HG03039 (cell line): ENCODE measurements around the gene PRSS1.
A peak's percentile ranks its signal among the peaks of the same experiment; 100 is the strongest.
"Not testable (repeated sequence)": the region's sequence is repeated elsewhere in the genome, so short reads cannot be mapped to it uniquely, and the experiment has no call there.

Source experiments
- ATAC-seq: cut with Tn5 transposase; IDR thresholded peaks from one replicate; pipeline ENCODE4 v1.9.1; 2021; ENCODE audit warnings: mild to moderate bottlenecking, moderate library complexity; ENCODE audit not compliant: unreplicated experiment

PRSS1 gene

DNA sequence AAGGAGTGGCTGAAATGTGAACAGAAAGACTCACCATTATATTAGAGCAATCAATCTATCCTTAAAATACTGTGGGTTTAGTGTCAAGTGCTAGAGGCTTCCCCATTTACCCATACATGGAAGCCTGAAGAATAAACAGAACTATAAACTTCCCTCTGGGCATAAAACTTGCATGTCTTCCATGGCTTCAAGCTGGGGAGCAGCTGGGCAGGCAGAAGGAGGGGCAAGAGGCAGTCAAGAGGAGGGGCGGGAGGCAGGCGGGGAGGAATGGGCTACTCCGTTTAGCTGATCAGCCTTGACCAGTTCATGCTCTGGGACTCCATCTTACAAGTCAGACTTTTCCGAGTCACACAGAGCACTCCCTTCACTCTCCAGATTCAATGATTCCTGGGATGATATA lies 3.5 kb upstream of the PRSS1 start:
- no peak for ATAC-seq

DNA sequence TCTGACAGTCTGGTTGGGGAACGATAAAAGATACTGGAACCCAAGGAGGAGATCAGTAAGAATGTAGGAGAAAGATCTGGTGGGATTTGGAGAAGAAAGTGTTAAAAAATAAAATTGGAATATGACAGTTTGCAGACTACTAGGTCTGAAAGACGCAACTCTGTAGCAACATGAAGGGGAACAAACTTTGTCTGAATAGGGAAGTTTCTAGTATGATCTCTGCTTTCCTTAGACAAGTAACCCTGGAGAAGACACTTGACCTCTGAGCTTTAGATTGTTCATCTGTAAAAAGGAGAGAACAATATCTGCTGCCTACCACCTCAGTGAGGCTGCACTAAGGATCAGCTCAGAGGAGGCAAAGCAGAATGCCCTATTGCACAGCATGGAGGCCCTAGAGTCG lies 3.0 kb upstream of the PRSS1 start:
- ATAC-seq, result no peak

DNA sequence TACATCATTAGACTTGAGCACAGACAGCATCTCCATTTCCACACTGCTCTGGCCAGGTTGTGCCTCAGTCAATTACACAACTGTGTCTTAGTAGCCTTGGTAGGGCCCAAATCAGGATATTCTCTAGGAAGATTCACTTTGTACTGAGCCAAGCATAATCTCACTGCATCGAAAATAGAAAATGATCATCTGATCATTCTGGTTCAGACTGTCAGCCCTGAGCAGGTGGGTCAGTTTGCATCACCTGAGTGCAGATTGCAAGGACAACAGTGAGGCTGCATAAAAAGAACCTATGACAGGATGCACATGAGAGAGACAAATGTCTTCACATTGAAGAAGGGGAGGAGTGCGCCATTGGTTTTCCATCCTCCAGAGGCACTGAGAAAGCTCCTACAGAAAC lies 862 bp upstream of the PRSS1 start:
- ATAC-seq, result not testable (repeated sequence)

DNA sequence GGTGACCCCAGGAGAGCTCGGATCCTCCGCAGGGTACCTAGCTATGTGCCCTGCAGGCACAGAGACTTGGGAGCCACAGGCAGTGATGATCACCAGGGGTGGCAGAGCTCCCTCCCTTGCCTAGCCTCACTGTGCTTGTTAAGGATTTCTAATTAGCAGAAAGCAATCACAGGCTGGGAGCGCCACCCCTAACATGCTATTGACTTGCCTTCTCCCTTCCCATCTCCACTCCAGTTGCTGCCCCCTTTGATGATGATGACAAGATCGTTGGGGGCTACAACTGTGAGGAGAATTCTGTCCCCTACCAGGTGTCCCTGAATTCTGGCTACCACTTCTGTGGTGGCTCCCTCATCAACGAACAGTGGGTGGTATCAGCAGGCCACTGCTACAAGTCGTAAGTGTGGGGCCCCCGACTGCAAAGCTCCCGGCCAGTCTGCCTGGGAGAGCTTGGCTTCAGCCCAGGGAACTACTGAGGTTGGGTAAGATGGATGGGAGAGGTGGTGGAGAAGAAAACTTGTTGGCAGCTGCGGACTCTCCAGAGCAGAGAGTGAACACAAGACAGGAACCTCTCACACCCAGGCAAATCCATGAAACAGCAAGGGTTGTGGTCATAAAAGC lies 1.2 kb downstream of the PRSS1 start:
- ATAC-seq, result no peak

DNA sequence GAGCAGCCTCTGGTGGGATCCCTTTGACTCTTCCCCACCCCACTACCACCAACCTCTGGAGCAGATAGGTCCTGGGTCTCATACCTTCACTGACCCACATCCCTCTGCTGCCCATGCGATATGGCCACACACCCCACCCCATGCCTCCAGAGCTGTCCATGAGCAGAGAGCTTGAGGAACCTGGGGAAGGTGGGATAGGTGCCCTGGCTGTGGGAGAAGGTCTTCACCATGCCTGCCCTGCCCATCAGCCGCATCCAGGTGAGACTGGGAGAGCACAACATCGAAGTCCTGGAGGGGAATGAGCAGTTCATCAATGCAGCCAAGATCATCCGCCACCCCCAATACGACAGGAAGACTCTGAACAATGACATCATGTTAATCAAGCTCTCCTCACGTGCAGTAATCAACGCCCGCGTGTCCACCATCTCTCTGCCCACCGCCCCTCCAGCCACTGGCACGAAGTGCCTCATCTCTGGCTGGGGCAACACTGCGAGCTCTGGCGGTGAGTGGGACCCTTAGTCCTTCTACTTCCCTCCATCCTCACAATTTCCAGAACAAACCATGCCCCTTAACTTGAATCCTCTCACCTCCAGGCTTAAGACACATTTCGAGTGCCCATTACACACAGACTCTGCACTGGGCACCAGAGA lies 2.4 kb downstream of the PRSS1 start:
- not testable (repeated sequence) for ATAC-seq

DNA sequence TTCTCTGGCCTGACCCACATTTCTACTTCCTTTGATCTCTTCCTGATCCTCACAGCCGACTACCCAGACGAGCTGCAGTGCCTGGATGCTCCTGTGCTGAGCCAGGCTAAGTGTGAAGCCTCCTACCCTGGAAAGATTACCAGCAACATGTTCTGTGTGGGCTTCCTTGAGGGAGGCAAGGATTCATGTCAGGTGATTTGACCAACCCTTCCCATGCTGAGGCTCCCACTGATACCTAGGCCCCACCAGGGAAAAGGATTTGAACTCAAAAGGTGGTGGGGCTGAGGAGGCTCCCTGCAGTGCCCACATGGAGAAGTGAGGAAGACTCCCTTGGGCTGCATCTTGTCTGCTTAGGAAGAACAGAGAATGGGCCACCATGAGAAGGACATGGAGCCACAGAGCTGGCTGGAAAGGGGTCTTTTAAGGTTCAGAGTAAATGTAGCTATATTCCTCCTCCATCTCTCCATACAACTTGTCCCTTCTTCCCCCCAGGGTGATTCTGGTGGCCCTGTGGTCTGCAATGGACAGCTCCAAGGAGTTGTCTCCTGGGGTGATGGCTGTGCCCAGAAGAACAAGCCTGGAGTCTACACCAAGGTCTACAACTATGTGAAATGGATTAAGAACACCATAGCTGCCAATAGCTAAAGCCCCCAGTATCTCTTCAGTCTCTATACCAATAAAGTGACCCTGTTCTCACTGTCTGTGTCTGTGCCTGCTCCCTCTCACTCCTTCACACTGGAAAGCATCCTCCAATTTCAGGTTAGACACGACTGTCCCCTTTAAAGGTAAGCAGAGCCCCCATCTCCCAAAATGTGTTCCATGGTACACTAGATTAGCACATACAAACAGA lies 3.3 kb downstream of the PRSS1 start:
- ATAC-seq, result no peak

DNA sequence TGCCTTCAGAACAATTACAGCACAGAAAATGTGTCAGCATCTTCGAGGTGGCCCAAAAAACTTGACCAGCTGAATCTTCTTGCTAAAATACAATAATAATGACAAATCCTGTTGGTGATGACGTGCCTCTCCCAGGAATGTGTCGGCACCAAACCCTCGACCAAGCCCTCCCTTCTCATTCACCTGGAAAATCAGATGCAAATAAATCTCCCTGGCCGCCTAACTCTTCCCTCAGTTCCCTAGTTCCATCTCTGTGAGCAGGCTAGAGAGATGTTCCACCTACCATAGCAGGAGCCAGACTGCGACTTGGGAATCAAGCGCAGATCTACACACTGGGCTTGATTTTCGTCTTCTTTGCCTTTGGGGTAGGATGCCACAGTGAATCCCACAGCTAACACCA lies 4.1 kb downstream of the PRSS1 start:
- ATAC-seq, result no peak

DNA sequence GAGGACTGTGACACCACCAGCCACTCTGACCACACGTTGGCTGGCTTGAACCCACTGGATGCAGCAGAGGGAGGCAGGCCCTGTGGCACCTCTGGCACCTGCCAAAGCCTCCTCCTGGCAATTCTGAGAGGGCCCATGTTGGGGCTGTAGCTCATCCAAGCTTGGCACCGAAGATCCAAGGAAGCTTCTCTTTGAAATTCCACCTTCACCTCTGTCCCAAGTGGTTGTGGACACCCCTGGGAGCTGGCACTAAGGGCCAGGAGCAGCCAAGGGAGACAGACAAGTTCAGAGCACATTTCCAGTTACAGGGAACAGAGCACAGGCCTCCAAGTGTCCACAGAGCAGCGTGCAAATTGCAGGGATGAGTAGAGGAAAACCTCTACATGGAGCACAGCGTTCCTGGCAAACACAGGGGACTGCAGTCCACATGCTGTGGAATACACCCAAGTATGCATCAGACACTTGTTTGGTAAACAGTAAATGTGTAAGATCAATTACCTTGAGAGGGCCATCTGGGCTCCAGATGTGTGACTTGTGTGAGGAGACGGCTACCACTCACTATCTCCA lies 4.7 kb downstream of the PRSS1 start:
- ATAC-seq, result not testable (repeated sequence)

DNA sequence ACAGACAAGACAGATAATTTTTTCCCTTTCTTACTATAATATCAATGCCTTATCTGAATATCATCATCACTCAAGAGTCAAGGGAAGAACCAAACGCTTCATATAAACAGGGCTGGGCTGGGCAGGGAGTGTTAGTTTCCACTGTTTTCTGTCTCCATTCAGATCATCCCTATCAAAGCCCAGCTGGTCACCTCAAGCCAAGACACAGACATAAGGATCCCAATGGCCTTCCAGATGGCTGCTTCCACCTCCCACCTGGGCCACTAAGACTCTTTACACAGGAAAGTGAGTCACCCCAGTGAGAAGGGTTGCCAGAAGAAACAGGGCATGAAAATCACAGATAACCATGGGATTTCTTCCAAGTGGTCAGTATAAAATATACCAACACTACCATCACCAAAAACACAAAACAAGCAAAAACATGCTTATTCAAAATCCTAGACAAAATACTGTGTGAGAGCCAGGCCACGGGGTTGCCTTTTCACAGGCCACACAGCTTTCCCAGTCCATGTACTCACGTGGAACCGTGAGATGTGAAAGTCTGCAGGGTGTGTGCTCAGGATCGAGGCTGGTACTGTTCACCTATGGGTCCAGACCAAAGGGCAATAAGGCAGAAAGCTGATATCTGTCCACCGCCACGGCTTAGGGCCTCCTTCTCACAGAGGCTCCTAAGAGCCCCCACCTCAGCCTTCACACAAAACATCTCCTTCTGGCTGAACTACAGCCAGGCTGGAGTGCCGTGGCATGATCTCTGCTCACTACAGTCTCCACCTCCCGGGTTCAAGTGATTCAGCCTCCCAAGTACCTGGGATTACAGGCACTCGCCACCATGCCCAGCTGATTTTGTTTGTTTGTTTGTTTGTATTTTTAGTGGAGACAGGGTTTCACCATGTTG lies 5.7 kb downstream of the PRSS1 start:
- ATAC-seq, result no peak

DNA sequence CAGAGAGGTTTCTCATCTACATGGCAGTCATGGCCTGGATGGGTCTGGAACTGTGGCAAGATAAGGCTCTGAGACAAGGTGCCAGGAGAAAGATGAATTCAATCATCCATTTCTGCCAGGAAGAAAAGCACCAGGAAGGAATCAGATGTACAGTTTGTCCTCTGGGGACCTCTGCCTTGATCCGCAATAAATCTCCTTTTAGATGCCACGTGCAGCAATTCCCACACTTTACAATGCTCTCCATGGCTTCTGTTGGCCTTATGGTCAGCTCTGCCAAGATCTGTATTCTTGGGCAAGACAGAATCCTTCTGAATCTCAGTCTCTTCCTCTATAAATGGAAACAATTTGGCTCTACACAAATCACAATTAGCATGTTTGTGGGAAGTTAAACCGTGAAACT lies 9.0 kb downstream of the PRSS1 start:
- ATAC-seq, result not testable (repeated sequence)

DNA sequence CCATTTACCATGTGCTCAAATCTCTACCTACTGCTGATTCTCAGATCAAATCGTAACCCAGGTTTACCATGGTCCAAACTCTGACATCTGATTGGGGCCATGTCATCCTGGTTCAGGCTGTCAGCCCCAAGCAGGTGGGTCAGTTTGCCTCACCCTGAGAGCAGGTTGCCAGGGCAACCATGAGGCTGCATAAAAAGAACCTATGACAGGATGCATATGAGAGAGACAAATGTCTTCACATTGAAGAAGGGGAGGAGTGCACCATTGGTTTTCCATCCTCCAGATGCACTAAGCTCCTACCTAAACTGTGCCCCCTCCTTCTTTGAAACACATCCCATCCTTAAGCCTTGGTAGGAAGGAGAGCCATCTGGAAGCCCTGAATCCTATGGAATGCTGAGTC lies 10.2 kb downstream of the PRSS1 start:
- ATAC-seq, result no peak

DNA sequence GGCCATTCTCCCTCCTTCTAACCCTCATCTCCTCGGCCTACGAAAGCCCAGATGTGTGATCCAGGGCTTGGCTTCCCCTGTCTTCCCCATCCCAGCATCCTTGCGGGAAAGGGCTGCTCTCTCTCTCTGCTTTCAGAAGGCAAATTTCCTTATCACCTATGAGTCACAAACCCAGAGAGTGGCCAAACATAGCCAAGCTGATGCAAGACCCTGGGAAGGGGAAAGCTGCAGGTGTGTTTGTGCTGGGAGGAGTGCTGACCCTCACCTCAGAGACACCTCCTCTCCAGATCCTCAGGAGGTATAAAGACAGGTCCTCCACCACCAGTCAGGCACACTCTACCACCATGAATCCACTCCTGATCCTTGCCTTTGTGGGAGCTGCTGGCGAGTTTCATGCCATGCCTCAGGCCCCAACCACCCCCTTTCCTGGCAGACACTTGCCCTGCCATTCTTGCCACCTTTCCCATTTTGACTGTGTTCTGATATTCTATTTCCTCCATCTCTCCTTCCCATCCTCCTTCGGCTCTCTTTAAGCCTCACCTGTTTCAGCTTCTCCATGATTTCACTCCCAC lies 10.9 kb downstream of the PRSS1 start:
- no peak for ATAC-seq

DNA sequence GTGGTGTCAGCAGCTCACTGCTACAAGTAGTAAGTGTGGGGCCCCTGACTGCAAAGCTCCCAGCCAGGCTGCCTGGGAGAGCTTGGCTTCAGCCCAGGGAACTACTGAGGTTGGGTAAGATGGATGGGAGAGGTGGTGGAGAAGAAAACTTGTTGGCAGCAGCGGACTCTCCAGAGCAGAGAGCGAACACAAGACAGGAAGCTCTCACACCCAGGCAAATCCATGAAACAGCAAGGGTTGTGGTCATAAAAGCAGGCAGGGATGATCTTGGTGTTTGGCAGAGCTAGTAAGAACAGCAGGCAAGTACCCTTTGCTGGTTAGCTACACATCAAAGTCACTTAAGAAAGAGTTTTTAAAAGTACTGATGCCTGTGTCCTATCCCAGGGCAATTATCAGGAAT lies 12.3 kb downstream of the PRSS1 start:
- ATAC-seq, result not testable (repeated sequence)

DNA sequence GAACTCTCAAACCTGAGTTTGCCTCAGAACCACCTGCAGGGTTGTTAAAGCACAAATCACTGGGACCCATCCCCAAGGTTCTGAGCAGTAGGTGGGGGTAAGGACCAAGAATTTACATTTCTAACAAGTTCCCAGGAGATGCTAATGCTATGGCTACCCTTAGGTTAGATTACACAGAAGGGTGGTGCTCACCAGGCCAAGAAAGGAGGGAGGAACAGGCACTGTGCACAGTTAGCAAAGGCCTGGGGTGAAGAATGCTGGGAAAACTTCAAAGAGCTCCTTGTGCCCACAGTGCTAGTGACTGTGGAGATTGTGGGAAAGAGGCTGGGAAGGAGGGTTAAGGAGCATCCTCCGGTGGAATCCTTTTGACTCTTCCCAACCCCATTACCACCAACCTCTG lies 12.8 kb downstream of the PRSS1 start:
- no peak for ATAC-seq

DNA sequence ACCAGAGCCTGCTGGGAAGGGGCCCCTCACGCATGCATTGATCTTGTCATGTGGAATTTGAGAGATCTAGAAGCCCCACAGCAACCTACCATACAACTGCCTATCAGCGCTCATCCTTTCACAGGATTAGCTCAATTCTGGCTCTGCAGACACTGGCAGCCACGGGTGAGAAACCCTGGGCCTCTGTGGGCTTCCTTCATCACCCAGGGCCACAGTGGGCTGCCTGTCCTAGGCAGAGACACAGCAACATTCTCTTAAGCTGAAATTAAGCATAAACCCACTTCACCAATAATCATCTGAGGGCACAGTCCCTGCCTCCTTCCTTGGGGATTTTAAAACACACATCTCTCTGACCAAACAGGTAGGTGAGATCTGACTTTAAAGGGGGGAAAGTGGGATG lies 18.2 kb downstream of the PRSS1 start:
- ATAC-seq, result no peak

DNA sequence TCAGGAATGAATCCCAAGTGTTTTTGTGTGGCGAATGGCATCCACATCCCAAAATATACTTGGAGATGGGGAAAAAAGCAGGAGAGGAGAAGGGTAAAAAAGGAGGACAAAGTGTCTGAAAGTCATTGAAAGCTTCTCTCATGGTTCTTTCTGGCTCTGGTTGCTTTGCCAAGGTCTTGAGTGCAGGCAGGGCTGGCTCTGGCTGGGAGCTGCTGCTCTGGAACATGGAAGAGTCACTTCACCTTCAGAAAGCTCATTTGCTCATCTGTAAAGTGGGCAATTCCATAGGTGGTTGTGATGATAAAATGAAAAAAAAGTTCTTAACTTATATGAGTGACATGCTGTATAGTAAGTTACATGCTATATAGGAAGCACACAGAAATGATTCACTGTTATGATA lies 18.6 kb downstream of the PRSS1 start:
- no peak for ATAC-seq

DNA sequence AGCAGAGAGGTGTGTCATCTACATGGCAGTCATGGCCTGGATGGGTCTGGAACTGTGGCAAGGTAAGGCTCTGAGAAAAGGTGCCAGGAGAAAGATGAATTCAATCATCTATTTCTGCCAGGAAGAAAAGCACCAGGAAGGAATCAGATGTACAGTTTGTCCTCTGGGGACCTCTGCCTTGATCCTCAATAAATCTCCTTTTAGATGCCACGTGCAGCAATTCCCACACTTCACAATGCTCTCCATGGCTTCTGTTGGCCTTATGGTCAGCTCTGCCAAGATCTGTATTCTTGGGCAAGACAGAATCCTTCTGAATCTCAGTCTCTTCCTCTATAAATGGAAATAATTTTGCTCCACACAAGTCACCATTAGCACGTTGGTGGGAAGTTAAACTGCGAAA lies 19.6 kb downstream of the PRSS1 start:
- ATAC-seq, result not testable (repeated sequence)

DNA sequence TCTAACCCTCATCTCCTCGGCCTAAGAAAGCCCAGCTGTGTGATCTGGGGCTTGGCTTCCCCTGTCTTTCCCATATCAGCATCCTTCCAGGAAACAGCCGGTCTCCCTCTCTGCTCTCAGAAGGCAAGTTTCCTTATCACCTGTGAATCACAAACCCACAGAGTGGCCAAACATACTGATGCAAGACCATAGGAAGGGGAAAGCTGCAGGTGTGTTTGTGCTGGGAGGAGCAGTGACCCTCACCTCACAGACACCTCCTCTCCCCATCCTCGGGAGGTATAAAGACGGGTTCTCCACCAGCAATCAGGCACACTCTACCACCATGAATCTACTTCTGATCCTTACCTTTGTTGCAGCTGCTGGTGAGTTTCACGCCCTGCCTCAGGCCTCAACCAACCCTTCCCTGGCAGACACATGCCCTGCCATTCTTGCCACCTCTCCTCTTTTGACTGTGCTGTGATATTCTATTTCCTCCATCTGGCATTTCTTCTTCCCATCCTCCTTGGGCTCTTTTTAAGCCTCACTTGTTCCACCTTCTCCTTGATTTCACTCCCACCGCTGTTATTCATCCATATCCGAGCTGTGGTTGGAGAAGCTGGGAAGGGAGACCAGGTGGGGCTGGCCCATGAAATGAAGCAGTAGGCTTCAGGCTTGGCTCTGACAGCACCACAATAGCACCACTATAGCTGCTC lies 21.5 kb downstream of the PRSS1 start, which contains the start of gene PRSS2:
Gene PRSS2 (plus strand): TSS at position 310 of the 692 bp plus-strand sequence. CDS start 13 bp downstream, at position 323.
- no peak for ATAC-seq

DNA sequence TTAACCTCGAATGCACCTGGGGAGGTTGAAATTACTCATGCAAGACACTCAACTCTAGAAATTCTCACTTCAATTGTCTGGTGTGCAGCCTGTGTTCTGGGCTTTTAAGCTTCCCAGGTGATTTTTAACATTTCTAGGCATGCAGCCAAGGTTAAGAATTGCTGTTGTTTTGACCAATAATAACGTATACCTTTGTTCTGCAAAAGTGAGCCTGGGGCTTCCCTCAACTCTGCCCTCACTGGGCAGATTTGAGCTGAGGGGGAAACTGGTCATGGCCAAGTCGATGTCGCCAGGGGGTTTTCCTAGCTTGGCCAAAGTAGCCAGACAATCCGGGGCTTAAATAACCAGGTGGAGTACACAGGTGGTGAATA lies 22.1 kb downstream of the PRSS1 start:
- peak; percentile 74 for ATAC-seq

DNA sequence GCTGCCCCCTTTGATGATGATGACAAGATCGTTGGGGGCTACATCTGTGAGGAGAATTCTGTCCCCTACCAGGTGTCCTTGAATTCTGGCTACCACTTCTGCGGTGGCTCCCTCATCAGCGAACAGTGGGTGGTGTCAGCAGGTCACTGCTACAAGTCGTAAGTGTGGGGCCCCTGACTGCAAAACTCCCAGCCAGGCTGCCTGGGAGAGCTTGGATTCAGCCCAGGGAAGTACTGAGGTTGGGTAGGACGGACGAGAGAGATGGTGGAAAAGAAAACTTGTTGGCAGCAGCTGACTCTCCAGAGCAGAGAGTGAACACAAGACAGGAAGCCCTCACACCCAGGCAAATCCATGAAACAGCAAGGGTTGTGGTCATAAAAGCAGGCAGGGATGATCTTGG lies 22.8 kb downstream of the PRSS1 start:
- no peak for ATAC-seq
